Vagina (tissue), 2 donors: Measurements from ENCODE around the gene LPGAT1.
A peak's percentile ranks its signal among the peaks of the same experiment; 100 is the strongest.

Experiments used
- POLR2A ChIP-seq, 2 donors: fragments of 450-650 bp; IDR thresholded peaks; one replicate each; pipeline ENCODE4 v1.6.1; 2017; ENCODE audit warnings: antibody characterized with exemption in 2 of 2, mild to moderate bottlenecking in 2 of 2, moderate library complexity in 2 of 2
- POLR2AphosphoS5 ChIP-seq, 2 donors: sonication (generic); formaldehyde crosslinking; IDR thresholded peaks; one replicate each; pipeline ENCODE4 v1.9.0; 2017; ENCODE audit warnings: antibody characterized with exemption in 2 of 2, mild to moderate bottlenecking in 2 of 2, low read depth in 1 of 2; ENCODE audit not compliant: insufficient read depth in 1 of 2
- TF ChIP-seq, protein P1 (sequence below), 3 experiments: fragments of 450-650 bp in 2 of 3; fragments of 200-600 bp in 1 of 3; sonication (generic) in 1 of 3; IDR thresholded peaks; one replicate each; pipeline ENCODE4 v1.5.1; 2017 to 2019; ENCODE audit warnings: antibody characterized with exemption in 3 of 3, mild to moderate bottlenecking in 2 of 3, moderate library complexity in 2 of 3

DNA sequence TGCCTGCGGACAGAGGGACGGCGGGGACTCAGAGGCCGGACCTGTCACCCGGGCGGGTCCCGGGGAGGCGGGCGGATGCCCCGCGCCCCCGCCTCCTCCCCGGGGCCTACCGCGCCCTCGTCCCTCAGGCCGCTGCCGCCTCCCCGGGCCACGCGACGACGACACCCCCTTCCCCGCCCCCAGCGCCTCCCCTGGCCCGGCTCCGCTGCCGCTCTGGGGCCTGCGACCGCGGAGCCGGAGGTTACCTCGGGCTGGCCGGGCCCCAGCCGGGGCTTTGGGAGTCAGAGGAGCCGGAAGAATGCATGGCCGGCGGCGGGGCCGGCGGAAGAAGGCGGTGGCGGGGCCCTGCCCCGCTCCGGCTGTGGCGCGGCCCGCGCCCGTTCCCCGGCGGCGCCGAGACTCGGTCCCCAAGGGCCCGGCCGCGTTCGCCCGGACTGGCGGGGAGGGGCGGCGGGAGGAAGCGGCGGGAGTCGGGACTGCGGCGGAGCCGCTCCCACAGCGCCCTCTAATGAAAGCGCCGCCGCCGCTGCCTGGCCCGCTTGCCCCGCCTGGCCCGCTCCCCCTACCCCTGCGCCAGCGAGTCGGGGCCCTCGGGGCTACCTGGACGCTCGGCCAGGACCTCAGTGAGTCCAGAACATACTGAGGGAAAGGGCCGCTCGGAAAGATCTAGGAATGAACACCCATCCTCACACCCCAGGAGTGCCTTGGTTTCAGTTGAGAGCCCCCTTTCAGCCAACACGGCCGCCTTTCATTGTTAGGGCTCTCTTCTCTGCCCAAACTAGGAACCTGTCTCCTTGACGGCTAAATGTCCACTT is at the start of gene LPGAT1:
- TF ChIP-seq, protein P1, sequence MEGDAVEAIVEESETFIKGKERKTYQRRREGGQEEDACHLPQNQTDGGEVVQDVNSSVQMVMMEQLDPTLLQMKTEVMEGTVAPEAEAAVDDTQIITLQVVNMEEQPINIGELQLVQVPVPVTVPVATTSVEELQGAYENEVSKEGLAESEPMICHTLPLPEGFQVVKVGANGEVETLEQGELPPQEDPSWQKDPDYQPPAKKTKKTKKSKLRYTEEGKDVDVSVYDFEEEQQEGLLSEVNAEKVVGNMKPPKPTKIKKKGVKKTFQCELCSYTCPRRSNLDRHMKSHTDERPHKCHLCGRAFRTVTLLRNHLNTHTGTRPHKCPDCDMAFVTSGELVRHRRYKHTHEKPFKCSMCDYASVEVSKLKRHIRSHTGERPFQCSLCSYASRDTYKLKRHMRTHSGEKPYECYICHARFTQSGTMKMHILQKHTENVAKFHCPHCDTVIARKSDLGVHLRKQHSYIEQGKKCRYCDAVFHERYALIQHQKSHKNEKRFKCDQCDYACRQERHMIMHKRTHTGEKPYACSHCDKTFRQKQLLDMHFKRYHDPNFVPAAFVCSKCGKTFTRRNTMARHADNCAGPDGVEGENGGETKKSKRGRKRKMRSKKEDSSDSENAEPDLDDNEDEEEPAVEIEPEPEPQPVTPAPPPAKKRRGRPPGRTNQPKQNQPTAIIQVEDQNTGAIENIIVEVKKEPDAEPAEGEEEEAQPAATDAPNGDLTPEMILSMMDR (IDR thresholded peaks at IDR 0.05): peak in 2 of 3 experiments; percentile 41 to 65
- TF ChIP-seq POLR2A (IDR thresholded peaks at IDR 0.05): no peak
- peak in 1 of 2 donors; percentile 41 for TF ChIP-seq POLR2AphosphoS5 (IDR thresholded peaks at IDR 0.05; ENCODE audit: insufficient read depth in 1 of 2, low read depth in 1 of 2)
